ENCODE measurements around the gene PRG2.

GRCh38 chr11:57387289-57388030, 3.0 kb downstream of the PRG2 start:
- TF ChIP-seq CTCF (conservative IDR thresholded peaks at IDR 0.05; ENCODE audit: low read depth, low read length) (no peak), RAD21 (IDR thresholded peaks at IDR 0.05; ENCODE audit: low read length) (no peak), NFE2L2 (IDR thresholded peaks at IDR 0.05; ENCODE audit: low read depth, low read length) (no peak), POLR2A (IDR thresholded peaks at IDR 0.05; ENCODE audit: low read depth, low read length) (no peak), RFX5 (IDR thresholded peaks at IDR 0.05; ENCODE audit: low read depth, low read length) (no peak), USF2 (IDR thresholded peaks at IDR 0.05; ENCODE audit: low read depth, low read length) (no peak), FOS (IDR thresholded peaks at IDR 0.05; ENCODE audit: low read depth, low read length) (no peak), MXI1 (IDR thresholded peaks at IDR 0.05; ENCODE audit: borderline replicate concordance, low read depth, low read length) (no peak), SMC3 (IDR thresholded peaks at IDR 0.05; ENCODE audit: low read depth, low read length) (no peak), MAFK (IDR thresholded peaks at IDR 0.05; ENCODE audit: low read depth, low read length) (no peak), MAZ (IDR thresholded peaks at IDR 0.05; ENCODE audit: borderline replicate concordance, low read depth, low read length) (no peak), CEBPB (IDR thresholded peaks at IDR 0.05; ENCODE audit: low read depth, low read length) (no peak)
